DMS79 (cell line): Measurements from ENCODE around the gene UBTD2.
"Not testable (repeated sequence)": the region's sequence is repeated elsewhere in the genome, so short reads cannot be mapped to it uniquely, and the experiment has no call there.

ENCODE experiments used
- DNase-seq: peaks from one replicate; lab custom pipeline; 2025; lab: John Stamatoyannopoulos, UW

UBTD2 gene

DNA sequence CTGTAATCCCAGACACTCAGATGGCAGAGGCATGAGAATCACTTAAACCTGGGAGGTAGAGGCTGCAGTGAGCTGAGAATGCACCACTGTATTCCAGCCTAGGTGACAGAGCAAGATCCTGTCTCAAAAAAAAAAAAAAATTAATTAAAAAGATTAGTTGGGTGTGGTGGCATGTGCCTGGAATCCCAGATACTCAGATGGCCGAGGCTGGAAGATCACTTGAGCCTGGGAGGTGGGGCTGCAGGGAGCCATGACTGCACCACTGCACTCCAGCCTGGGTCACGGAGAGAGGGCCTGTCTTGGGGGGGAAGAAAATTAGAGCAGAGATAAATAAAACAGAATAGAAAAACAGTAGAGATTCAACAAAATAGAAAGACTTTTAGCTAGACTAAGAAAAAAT, 34.9 kb downstream of the UBTD2 start:
- DNase-seq = no peak

DNA sequence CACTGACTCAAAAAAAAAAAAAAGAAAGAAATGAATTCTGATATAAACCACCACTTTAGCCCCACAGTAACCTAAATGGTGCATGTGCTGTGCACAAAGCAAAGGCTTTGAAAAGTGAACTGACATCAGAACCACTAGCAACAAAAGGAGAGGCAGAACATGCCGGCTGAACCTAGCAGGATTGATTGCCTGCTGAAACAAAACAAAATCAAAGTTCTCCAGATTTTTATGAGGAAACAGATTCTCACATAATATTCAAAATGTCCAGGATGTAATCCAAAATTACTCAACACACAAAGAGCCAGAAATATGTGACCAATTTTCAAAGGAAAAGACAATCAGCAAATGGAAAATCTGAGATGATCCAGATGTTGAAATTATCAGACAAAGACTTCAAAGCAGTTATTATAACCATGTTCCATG, 37.9 kb downstream of the UBTD2 start:
- DNase-seq = no peak

GRCh38 chr5:172245046-172245445, 38.5 kb downstream of the UBTD2 start:
- DNase-seq = no peak

GRCh38 chr5:172243302-172243701, 40.3 kb downstream of the UBTD2 start:
- no peak for DNase-seq

GRCh38 chr5:172238334-172238733, 45.2 kb downstream of the UBTD2 start:
- DNase-seq = no peak

- no peak for DNase-seq
Measured at GRCh38 chr5:172235827-172236736, 47.5 kb downstream of the UBTD2 start.

DNA sequence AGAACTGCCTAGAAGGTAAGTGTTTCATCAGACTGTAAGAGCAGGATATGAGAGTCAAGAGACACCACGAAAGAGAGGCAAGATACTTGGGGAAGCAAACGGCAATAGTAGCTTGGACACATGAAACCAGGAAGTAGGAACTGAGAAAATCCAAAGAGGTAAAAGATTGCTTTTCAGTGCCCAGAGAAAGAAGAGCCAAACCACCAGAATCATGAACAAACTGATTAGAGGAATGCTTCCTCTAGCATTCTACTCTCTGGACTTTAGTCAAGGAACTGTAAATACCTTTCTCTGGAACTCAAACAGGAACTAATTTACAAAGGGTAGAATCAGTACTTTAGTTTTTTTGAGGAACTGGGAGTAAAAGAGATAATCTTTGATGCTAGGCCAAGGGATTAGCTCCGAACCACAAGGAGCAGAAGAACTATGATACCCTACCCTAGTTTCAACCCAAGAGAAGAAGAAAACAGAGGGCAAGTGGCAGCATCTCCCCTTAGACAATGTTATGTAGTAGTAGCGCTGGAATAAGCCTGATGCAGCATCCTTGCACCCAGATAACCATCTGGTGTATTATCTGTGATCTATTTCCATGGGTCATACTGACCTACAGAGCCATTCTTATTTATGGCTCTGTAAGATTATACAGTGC, 48.3 kb downstream of the UBTD2 start:
- no peak for DNase-seq

- DNase-seq = no peak
Measured at GRCh38 chr5:172234031-172234430, 49.5 kb downstream of the UBTD2 start.

- DNase-seq = no peak
Measured at GRCh38 chr5:172229904-172230303, 53.7 kb downstream of the UBTD2 start.

DNA sequence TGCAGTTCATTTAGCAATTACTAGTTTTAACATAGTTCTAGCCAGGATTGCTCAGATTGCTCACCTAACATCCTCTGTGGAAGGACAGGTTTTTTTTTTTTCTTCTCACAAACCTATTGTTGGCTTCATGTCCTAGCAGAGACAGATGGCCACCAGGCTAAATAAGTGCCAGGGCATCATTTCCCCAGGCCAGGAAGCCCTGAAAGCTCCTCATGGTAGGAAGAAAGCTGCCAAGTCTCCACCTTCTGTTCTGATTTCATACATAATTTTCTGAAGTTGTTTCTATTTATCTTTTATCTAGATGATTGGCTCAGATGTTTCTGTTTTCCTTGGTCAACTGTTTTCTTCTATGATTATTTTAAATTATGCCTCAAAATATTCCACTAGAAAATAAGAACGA, 58.6 kb downstream of the UBTD2 start:
- DNase-seq = no peak

- no peak for DNase-seq
Measured at GRCh38 chr5:172223901-172224873, 59.4 kb downstream of the UBTD2 start.

DNA sequence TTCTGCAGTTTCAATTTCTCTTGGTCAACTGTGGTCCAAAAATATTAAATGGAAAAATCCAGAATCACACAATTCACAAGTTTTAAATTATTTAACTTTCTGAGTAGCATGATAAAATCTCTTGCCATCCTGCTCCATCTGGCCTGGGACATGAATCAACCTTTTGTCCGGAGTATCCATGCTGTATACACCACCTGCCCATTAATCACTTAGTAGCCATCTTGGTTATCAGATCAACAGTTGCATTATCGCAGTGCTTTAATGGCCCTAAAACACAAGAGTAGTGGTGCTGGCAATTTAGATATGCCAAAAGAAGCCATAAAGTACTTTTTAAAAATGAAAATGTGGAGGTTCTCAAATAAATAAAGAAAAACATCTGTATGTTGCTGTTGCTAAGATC, 64.3 kb downstream of the UBTD2 start:
- no peak for DNase-seq

GRCh38 chr5:172216345-172216744, 67.2 kb downstream of the UBTD2 start:
- DNase-seq = no peak

DNA sequence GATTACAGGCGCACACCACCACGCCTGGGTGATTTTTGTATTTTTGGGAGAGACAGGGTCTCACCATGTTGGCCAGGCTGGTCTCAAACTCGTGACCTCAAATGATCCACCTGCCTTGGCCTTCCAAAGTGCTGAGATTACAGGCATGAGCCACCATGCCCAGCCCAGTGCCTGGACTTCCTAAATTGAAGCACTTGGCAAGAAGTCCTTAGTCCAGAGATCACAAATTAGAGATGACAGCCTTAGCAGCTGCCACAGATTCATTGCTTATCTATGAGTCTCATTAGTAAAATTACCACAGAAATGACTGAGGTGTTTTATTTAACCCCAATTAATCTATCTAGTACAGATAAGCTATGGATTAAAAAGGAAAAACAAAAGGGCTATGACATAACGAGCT, 70.4 kb downstream of the UBTD2 start:
- no peak for DNase-seq

GRCh38 chr5:172211676-172212075, 71.9 kb downstream of the UBTD2 start:
- no peak for DNase-seq

DNA sequence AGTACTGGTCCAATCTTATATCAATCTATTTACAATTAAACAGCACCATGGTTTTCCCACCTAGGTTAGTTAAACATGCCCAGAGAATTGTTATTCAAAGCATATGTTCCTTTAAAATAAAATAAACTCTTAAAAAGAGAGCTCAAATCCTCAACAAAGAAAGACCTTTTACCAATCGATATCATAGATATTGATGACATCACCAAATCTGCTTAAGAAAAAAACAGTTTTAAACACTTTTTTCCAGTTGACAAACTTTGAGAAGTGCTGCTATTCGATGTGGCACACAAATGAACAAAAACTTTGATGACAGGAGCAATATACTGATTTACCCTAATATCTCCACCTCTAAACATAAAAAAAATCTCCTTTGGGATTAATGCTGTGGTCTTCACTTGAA, 73.8 kb downstream of the UBTD2 start:
- DNase-seq = no peak

- DNase-seq = no peak
Measured at GRCh38 chr5:172207511-172207910, 76.1 kb downstream of the UBTD2 start.

DNA sequence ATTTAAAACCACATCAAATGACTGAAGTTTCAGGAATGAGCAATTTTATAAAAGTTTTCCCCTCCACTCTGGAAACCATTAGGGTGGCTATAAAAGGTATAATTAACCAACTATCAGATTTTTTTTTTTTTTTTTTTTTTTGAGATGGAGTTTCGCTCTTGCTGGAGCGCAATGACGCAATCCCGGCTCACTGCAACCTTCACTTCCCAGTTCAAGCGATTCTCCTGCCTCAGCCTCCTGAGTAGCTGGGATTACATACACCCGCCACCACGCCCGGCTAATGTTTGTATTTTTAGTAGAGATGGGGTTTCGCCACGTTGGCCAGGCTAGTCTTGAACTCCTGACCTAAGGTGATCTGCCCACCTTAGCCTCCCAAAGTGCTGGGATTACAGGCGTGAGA, 77.6 kb downstream of the UBTD2 start:
- not testable (repeated sequence) for DNase-seq

DNA sequence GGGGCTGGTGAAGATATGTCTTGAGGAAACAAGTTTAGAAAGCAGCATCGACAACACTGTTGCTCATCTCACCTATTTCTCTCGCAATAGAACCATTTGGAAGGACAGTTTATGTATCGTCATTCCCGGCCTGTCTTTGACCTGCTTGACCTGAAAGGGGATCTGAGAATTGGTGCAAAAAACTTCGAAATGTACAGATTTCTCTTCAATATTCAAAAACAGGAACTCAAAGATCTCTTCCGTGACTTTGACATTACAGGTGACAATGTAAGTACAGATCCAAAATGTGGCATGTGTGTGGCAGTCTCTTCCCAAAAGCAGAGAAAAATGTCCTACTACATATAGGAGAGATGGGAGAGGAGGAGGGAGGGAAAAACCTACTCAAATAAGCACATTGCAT, 83.1 kb downstream of the UBTD2 start:
- no peak for DNase-seq

- DNase-seq = no peak
Measured at GRCh38 chr5:172199446-172199845, 84.1 kb downstream of the UBTD2 start.

DNA sequence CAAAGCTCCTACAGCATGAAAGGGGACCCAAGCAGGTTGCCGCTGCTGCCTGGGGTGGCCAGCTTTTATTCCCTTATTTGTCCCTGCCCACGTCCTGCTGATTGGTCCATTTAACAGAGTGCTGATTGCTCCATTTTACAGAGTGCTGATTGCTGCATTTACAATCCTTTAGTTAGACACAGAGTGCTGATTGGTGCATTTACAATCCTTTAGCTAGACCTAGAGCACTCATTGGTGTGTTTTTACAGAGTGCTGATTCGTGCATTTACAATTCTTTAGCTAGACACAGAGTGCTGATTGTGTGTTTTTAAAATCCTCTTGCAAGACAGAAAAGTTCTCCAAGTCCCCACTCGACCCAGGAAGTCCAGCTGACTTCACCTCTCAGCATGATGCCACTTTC, 85.8 kb downstream of the UBTD2 start:
- not testable (repeated sequence) for DNase-seq
